Mucosa of descending colon (tissue), 3 donors: ENCODE data around the gene PLEKHG1. TPM values are rescaled to one million over a fixed set of nuclear protein-coding genes. Genes with fewer than 3 reads are reported as not detected.

Experiments
- ATAC-seq: fragments of 200-7000 bp; cut with Tn5 transposase; one replicate; pipeline ENCODE4 v1.9.1; 2020; ENCODE audit warnings: mild to moderate bottlenecking, moderate library complexity
- DNase-seq, 3 donors: peaks; one replicate each; pipeline ENCODE4 v3.0.0-alpha.2; 2020
- H3K36me3 ChIP-seq: fragments of 200-600 bp; one replicate; pipeline ENCODE4 v1.8.0; 2021; ENCODE audit warnings: low read depth, mild to moderate bottlenecking
- H3K4me1 ChIP-seq: fragments of 200-600 bp; one replicate; pipeline ENCODE4 v1.8.0; 2021; ENCODE audit warnings: low read depth, mild to moderate bottlenecking
- H3K4me3 ChIP-seq: fragments of 200-600 bp; one replicate; pipeline ENCODE4 v1.8.0; 2021; ENCODE audit warnings: mild to moderate bottlenecking
- H3K9me3 ChIP-seq: fragments of 200-600 bp; one replicate; pipeline ENCODE4 v1.8.0; 2021; ENCODE audit warnings: mild to moderate bottlenecking
- CTCF ChIP-seq: fragments of 200-600 bp; IDR thresholded peaks from one replicate; pipeline ENCODE4 v1.8.0; 2022; ENCODE audit warnings: antibody characterized with exemption, mild to moderate bottlenecking
- intact Hi-C, 2 donors: fragments of 100-400 bp; cut with DNase I in 1 of 2; cut with micrococcal nuclease in 1 of 2; formaldehyde crosslinking; loops; one replicate each; pipeline versions ENCODE4 v1.11.0 to v1.11.1; 2022; cut with DNase I, micrococcal nuclease
- total RNA-seq, 3 donors: library from RNA; stranded (reverse); fragmentation: NEBNext Ultra II Directional in 2 of 3; extraction: Animal tissue kit (Norgen Biotek cat#: 25700) in 2 of 3; gene quantifications; one replicate each; pipeline versions ENCODE4 v1.2.1 to v1.2.4, GENCODE V29; 2021 to 2023
- donor health status: DM: no; HTN: no; CAD: no; lungs with moderate emphysema.
- donor health status: DM: no; HTN: no; CAD: no.
- donor health status: DM: no; HTN: yes; CAD: no.

Gene PLEKHG1
- total RNA-seq, 3 donors from 2014 or later = 24.1 to 49.2 (median 29.1) TPM

- no peaks in the 10 kb centered on the region for H3K36me3 ChIP-seq
- no peak for TF ChIP-seq CTCF
- H3K9me3 ChIP-seq = no peaks in the 10 kb centered on the region
- peaks cover 15% of the 10 kb centered on the region for H3K4me1 ChIP-seq
- no peak overlapping the region for H3K4me3 ChIP-seq
- DNase-seq = no peak
- no peak for ATAC-seq
- intact Hi-C loops = no loop called here
Observed at GRCh38 chr6:150646228-150646627, 46.5 kb downstream of the PLEKHG1 start.

- peaks cover 8% of the 10 kb centered on the region for H3K4me1 ChIP-seq
- no peak overlapping the region for H3K4me3 ChIP-seq
- TF ChIP-seq CTCF = no peak
- H3K9me3 ChIP-seq = no peaks in the 10 kb centered on the region
- H3K36me3 ChIP-seq = no peaks in the 10 kb centered on the region
- DNase-seq (no peak), ATAC-seq (no peak)
- intact Hi-C loops = no loop called here
Observed at GRCh38 chr6:150647051-150647450, 47.4 kb downstream of the PLEKHG1 start.

Other genes with a start within 250 kb of the PLEKHG1 start
- gene IYD, start 230.9 kb upstream of the PLEKHG1 start, total RNA-seq = 10 to 100 TPM in 2 of 3 donors, 1 to 10 TPM in 1; 7.5 to 25.3 (median 15.3) TPM